ENCODE data around the gene SFXN1.

SFXN1 gene

GRCh38 chr5:175466700-175467318, 11.6 kb upstream of the SFXN1 start:
- no peak for DNase-seq (ENCODE audit: low read depth)

- DNase-seq (ENCODE audit: low read depth) = no peak
Measured at GRCh38 chr5:175467983-175468690, 10.2 kb upstream of the SFXN1 start.

GRCh38 chr5:175468892-175469291, 9.5 kb upstream of the SFXN1 start:
- no peak for DNase-seq (ENCODE audit: low read depth)

- no peak for DNase-seq (ENCODE audit: low read depth)
Measured at GRCh38 chr5:175469916-175470315, 8.4 kb upstream of the SFXN1 start.

GRCh38 chr5:175470781-175471180, 7.6 kb upstream of the SFXN1 start:
- no peak for DNase-seq (ENCODE audit: low read depth)

GRCh38 chr5:175471196-175471595, 7.2 kb upstream of the SFXN1 start:
- no peak for DNase-seq (ENCODE audit: low read depth)

- no peak for DNase-seq (ENCODE audit: low read depth)
Measured at GRCh38 chr5:175471628-175472027, 6.7 kb upstream of the SFXN1 start.

- DNase-seq (ENCODE audit: low read depth) = no peak
Measured at GRCh38 chr5:175472378-175472777, 6.0 kb upstream of the SFXN1 start.

- DNase-seq (ENCODE audit: low read depth) = no peak
Measured at GRCh38 chr5:175475248-175475647, 3.1 kb upstream of the SFXN1 start.

GRCh38 chr5:175477440-175477839, 920 bp upstream of the SFXN1 start:
- DNase-seq (ENCODE audit: low read depth) = no peak

- DNase-seq (ENCODE audit: low read depth) = no peak
Measured at GRCh38 chr5:175478008-175478383, 364 bp upstream of the SFXN1 start.

GRCh38 chr5:175479125-175479881, 943 bp downstream of the SFXN1 start:
- no peak for DNase-seq (ENCODE audit: low read depth)

GRCh38 chr5:175483337-175483736, 5.0 kb downstream of the SFXN1 start:
- no peak for DNase-seq (ENCODE audit: low read depth)

GRCh38 chr5:175484322-175484721, 6.0 kb downstream of the SFXN1 start:
- DNase-seq (ENCODE audit: low read depth) = no peak

GRCh38 chr5:175484829-175485228, 6.5 kb downstream of the SFXN1 start:
- no peak for DNase-seq (ENCODE audit: low read depth)

- no peak for DNase-seq (ENCODE audit: low read depth)
Measured at GRCh38 chr5:175485631-175486030, 7.3 kb downstream of the SFXN1 start.

- DNase-seq (ENCODE audit: low read depth) = no peak
Measured at GRCh38 chr5:175487514-175488222, 9.3 kb downstream of the SFXN1 start.

- DNase-seq (ENCODE audit: low read depth) = no peak
Measured at GRCh38 chr5:175489693-175490443, 11.5 kb downstream of the SFXN1 start.

- DNase-seq (ENCODE audit: low read depth) = no peak
Measured at GRCh38 chr5:175491223-175491622, 12.9 kb downstream of the SFXN1 start.

- DNase-seq (ENCODE audit: low read depth) = no peak
Measured at GRCh38 chr5:175493260-175493659, 14.9 kb downstream of the SFXN1 start.

- no peak for DNase-seq (ENCODE audit: low read depth)
Measured at GRCh38 chr5:175493726-175494125, 15.4 kb downstream of the SFXN1 start.

Measured in stimulated activated CD8-positive, alpha-beta memory T cell treated with anti-CD3 and anti-CD28 coated beads, Interleukin-12 subunit alpha, Interleukin-12 subunit beta, amount 100 ng/mL, for 1 hour (primary cell).